MM.1S (cell line): Measurements from ENCODE around the gene KIRREL1.

Experiments used
- DNase-seq: peaks from one replicate; pipeline ENCODE4 v3.0.0-alpha.2; 2015
- H2AFZ ChIP-seq: fragments of 300-600 bp; sonication (generic); 2 replicates; pipeline ENCODE4 v1.6.0; 2016; ENCODE audit warnings: antibody characterized with exemption, low read length
- H3F3A ChIP-seq: fragments of 300-600 bp; sonication (generic); 2 replicates; pipeline ENCODE4 v1.6.1; 2016; ENCODE audit warnings: mild to moderate bottlenecking, antibody characterized with exemption, low read length, moderate library complexity, mixed read lengths; ENCODE audit not compliant: insufficient read depth
- H3K27ac ChIP-seq: fragments of 300-600 bp; sonication (generic); 2 replicates; pipeline ENCODE4 v1.5.1; 2016; ENCODE audit warnings: mild to moderate bottlenecking, low read length
- H3K27me3 ChIP-seq: fragments of 300-600 bp; sonication (generic); replicated peaks from 2 replicates; pipeline ENCODE4 v1.6.0; 2016; ENCODE audit warnings: low read length; ENCODE audit not compliant: insufficient read depth
- H3K36me3 ChIP-seq: fragments of 300-600 bp; sonication (generic); replicated peaks from 2 replicates; pipeline ENCODE4 v1.6.1; 2016; ENCODE audit warnings: mild to moderate bottlenecking, low read length, mixed read lengths; ENCODE audit not compliant: insufficient read depth
- H3K4me1 ChIP-seq: fragments of 300-600 bp; sonication (generic); 2 replicates; pipeline ENCODE4 v1.6.1; 2016; ENCODE audit warnings: low read length, mixed read lengths
- H3K4me2 ChIP-seq: fragments of 300-600 bp; sonication (generic); 2 replicates; pipeline ENCODE4 v1.6.0; 2016; ENCODE audit warnings: low read depth, low read length
- H3K4me3 ChIP-seq: fragments of 300-600 bp; sonication (generic); 2 replicates; pipeline ENCODE4 v1.5.1; 2016; ENCODE audit warnings: low read length, mixed read lengths
- H3K79me2 ChIP-seq: fragments of 300-600 bp; sonication (generic); 2 replicates; pipeline ENCODE4 v1.6.1; 2016; ENCODE audit warnings: mixed run types, low read length, mixed read lengths
- H3K9ac ChIP-seq: fragments of 300-600 bp; sonication (generic); 2 replicates; pipeline ENCODE4 v1.6.1; 2016; ENCODE audit warnings: low read length, mixed read lengths
- H3K9me2 ChIP-seq: fragments of 300-600 bp; sonication (generic); replicated peaks from 2 replicates; pipeline ENCODE4 v1.6.1; 2016; ENCODE audit warnings: mild to moderate bottlenecking, low read length, mixed read lengths; ENCODE audit not compliant: insufficient read depth
- H3K9me3 ChIP-seq: fragments of 300-600 bp; sonication (generic); replicated peaks from 2 replicates; pipeline ENCODE4 v1.6.1; 2016; ENCODE audit warnings: mild to moderate bottlenecking, low read length, mixed read lengths; ENCODE audit not compliant: insufficient read depth
- H4K20me1 ChIP-seq: fragments of 300-600 bp; sonication (generic); 2 replicates; pipeline ENCODE4 v1.6.1; 2016; ENCODE audit warnings: mild to moderate bottlenecking, low read length, moderate library complexity, mixed read lengths; ENCODE audit not compliant: insufficient read depth
- EZH2 ChIP-seq: fragments of 300-600 bp; sonication (generic); optimal IDR thresholded peaks from 2 replicates; pipeline ENCODE3; 2017; ENCODE audit warnings: low read depth, mild to moderate bottlenecking, antibody characterized with exemption, low read length, mixed read lengths
- EZH2phosphoT487 ChIP-seq: fragments of 300-600 bp; sonication (generic); IDR thresholded peaks from 2 replicates; pipeline ENCODE4 v1.6.1; 2018; ENCODE audit warnings: antibody characterized with exemption, low read length
- TF ChIP-seq, protein P1 (sequence below): fragments of 300-600 bp; sonication (generic); IDR thresholded peaks from 2 replicates; pipeline ENCODE4 v1.5.1; 2016; ENCODE audit warnings: antibody characterized with exemption, low read length, mixed read lengths

KIRREL1 gene

DNA sequence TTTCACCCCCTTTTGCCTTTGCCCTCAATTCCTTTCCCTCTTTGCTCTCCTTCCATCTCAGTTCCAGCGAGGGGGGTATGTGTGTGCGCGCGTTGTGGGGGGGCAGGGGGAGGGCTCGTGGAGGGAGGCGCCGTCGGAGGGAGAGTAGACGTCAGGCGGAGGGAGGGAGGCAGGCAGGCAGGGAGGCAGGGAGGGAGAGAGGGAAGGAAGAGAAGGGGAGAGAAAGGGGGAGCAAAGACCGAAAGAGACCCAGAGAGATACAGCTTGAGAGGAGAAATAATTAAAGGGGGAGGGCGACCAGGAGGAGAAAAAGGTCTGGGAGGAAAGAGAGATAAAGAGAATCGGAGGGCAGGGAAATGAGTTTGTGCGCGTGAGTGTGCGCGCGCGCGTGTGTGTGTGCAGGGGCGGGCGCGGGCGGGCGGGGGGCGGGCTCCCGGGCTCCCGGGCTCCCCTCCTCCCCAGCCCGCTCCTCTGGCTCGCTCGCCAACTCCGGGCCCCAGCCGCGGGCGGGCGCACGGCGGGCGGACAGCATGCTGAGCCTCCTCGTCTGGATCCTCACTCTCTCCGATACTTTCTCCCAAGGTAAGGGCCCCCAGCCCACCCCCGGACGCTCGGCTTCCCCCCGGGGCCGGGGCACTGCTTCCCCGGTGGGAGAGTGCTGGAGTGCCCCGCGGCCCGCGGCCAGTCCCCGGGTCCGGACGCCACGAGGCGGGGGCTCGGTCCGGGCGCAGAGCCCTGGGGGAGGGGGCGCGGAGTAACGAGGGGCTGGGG is at the start of gene KIRREL1:
TSS of gene KIRREL1 (plus strand) at position 499 of the 771 bp plus-strand sequence. CDS start at position 531, 32 bp downstream.
- H2AFZ ChIP-seq = peak within 1 kb of the TSS; percentile 55; the same call in 1 of the 2 replicates
- H3K27ac ChIP-seq = no peak within 1 kb of the TSS
- peak within 1 kb of the TSS; percentile 78 for H3K4me2 ChIP-seq

DNA sequence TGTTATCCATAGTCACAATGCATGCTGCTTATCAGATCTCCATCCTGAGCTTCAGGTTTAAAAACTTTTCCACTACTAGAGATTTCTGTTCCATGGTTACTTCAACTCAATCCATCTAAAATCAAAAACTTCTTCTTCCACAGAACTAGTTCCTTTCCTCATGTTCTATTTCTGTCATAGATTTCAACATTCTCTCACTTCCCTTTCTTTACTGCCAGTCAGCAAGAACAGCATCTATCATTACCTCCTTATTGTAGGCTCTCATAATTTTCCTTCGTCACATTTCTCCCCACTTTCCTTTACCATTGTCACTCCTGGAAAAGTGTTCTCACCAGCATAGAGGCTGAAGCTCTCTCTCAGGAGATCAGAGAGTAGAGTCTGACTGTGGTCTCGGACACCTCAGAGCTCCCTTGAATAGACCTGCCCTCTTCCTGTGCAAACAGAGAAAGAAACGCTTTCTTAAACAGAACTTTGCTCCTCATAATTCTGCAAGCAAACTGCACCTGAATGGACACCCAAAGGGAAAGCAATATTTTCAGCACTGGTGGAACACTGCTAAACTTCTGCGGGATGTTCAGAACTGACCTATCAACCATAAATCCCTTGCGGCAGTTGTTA is 48.7 kb upstream of the KIRREL1 start:
- Histone ChIP-seq H3K4me3 (no peak overlapping the region), H3K79me2 (no peaks in the 10 kb centered on the region), H3K36me3 (no peaks in the 10 kb centered on the region), H3K4me1 (peaks cover 13% of the 10 kb centered on the region), H2AFZ (0 out of 2 replicates have a peak overlapping the region, but pooled peaks have one; percentile 2), H3K4me2 (peak overlapping the region; percentile 26; the same call in 1 of the 2 replicates), H3K9me3 (no peaks in the 10 kb centered on the region), H3K9me2 (no peaks in the 10 kb centered on the region), H3K27me3 (no peaks in the 10 kb centered on the region), H4K20me1 (no peaks in the 10 kb centered on the region), H3F3A (peaks cover 4% of the 10 kb centered on the region), H3K9ac (no peak overlapping the region), H3K27ac (no peak overlapping the region)
- DNase-seq = peak; percentile 37
- TF ChIP-seq EZH2phosphoT487 = no peak
- TF ChIP-seq, protein P1, sequence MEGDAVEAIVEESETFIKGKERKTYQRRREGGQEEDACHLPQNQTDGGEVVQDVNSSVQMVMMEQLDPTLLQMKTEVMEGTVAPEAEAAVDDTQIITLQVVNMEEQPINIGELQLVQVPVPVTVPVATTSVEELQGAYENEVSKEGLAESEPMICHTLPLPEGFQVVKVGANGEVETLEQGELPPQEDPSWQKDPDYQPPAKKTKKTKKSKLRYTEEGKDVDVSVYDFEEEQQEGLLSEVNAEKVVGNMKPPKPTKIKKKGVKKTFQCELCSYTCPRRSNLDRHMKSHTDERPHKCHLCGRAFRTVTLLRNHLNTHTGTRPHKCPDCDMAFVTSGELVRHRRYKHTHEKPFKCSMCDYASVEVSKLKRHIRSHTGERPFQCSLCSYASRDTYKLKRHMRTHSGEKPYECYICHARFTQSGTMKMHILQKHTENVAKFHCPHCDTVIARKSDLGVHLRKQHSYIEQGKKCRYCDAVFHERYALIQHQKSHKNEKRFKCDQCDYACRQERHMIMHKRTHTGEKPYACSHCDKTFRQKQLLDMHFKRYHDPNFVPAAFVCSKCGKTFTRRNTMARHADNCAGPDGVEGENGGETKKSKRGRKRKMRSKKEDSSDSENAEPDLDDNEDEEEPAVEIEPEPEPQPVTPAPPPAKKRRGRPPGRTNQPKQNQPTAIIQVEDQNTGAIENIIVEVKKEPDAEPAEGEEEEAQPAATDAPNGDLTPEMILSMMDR = no peak
- no peak for TF ChIP-seq EZH2

More for the DNA sequence above, at the start of gene KIRREL1:
- Histone ChIP-seq H3K9me2 (no peaks in the 10 kb centered on the region), H3K4me1 (no peaks in the 10 kb centered on the region), H4K20me1 (no peaks in the 10 kb centered on the region), H3K4me3 (peak within 1 kb of the TSS; percentile 46), H3K9me3 (no peaks in the 10 kb centered on the region), H3F3A (no peaks in the 10 kb centered on the region), H3K9ac (no peak within 1 kb of the TSS), H3K79me2 (no peaks in the 10 kb centered on the region), H3K27me3 (peaks cover 39% of the 10 kb centered on the region), H3K36me3 (no peaks in the 10 kb centered on the region)
- DNase-seq = peak; percentile 16
- TF ChIP-seq, protein P1 = no peak
- TF ChIP-seq EZH2 (no peak), EZH2phosphoT487 (no peak)

DNA sequence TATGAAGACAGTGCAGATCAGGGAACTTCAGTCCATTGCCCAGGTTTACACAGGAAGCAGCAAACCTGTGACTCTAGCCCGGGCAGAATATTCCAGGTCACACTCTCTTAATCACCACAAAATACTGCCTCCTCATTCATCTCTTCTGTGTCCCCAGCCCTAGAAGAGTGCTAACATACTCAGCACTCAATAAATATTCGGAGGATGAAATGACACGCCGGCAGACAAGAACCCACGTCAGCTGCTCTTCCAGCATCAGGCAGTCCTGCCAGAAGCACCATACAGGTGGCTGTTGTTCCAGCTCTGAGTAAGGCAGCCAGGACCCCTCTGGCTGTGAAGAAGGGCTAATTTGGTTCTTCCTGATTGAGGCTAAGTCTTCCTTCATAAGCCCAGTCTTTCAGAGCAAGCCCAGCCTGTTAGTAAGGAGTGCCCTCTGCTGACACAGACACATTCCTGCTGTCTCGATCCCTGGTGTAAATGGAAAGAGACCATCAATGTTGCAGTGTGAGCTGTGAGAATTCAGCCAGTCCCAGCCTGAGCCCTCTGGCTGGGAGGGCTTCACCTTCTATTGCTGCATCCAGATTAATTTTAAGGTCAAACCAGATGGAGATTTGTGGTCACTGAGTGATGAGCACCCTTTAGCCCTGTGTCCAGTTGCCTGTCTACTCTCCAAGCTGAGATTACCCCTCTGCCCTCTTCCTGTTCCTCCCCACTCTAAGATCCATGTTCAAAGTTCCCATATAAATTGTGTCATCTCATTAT is 45.0 kb upstream of the KIRREL1 start:
- Histone ChIP-seq H3K9me3 (no peaks in the 10 kb centered on the region), H3F3A (peaks cover 4% of the 10 kb centered on the region), H2AFZ (no peak overlapping the region), H3K4me3 (no peak overlapping the region), H3K27me3 (no peaks in the 10 kb centered on the region), H3K4me2 (no peak overlapping the region), H3K27ac (no peak overlapping the region), H3K36me3 (no peaks in the 10 kb centered on the region), H3K9me2 (no peaks in the 10 kb centered on the region), H3K9ac (no peak overlapping the region), H4K20me1 (no peaks in the 10 kb centered on the region), H3K79me2 (no peaks in the 10 kb centered on the region), H3K4me1 (peaks cover 13% of the 10 kb centered on the region)
- peak; percentile 74 for DNase-seq
- TF ChIP-seq, protein P1 = peak; percentile 88
- TF ChIP-seq EZH2 (no peak), EZH2phosphoT487 (no peak)
